RWPE1 (cell line): Measurements from ENCODE around the gene SLC24A4.

Experiments
- CTCF ChIA-PET: fragments of 350-600 bp; sonication (Branson Sonifier 250); formaldehyde crosslinking; extraction: SDS; loops from one replicate; lab custom pipeline; 2021; lab: Yijun Ruan, JAX
- POLR2A ChIA-PET: fragments of 400-600 bp; formaldehyde crosslinking; extraction: SDS; loops from one replicate; lab custom pipeline; 2020; ENCODE audit warnings: antibody characterized with exemption; ENCODE audit not compliant: low non-redundant PET; lab: Yijun Ruan, JAX
- DNase-seq: peaks from one replicate; pipeline ENCODE4 v3.0.0; 2012; ENCODE audit warnings: low spot score
- H3K27ac ChIP-seq: fragments of 450-650 bp; 2 replicates; pipeline ENCODE4 v1.5.1; 2017
- TF ChIP-seq, protein P1 (sequence below): fragments of 450-650 bp; conservative IDR thresholded peaks from 2 replicates; pipeline ENCODE4 v1.5.1; 2017; ENCODE audit warnings: low read depth, mild to moderate bottlenecking

Gene SLC24A4

GRCh38 chr14:92310776-92311375 lies 12.1 kb upstream of the SLC24A4 start:
- TF ChIP-seq, protein P1, sequence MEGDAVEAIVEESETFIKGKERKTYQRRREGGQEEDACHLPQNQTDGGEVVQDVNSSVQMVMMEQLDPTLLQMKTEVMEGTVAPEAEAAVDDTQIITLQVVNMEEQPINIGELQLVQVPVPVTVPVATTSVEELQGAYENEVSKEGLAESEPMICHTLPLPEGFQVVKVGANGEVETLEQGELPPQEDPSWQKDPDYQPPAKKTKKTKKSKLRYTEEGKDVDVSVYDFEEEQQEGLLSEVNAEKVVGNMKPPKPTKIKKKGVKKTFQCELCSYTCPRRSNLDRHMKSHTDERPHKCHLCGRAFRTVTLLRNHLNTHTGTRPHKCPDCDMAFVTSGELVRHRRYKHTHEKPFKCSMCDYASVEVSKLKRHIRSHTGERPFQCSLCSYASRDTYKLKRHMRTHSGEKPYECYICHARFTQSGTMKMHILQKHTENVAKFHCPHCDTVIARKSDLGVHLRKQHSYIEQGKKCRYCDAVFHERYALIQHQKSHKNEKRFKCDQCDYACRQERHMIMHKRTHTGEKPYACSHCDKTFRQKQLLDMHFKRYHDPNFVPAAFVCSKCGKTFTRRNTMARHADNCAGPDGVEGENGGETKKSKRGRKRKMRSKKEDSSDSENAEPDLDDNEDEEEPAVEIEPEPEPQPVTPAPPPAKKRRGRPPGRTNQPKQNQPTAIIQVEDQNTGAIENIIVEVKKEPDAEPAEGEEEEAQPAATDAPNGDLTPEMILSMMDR, result no peak
- POLR2A ChIA-PET, result no interaction called here
- no peak overlapping the region for H3K27ac ChIP-seq
- DNase-seq, result no peak
- CTCF ChIA-PET, result no interaction called here

- ChIA-PET CTCF (interaction anchor here (1.2 kb wide), 1 partner anchor 9 kb away, joined by 3 read pairs; the partner anchor contains the start of gene SLC24A4), POLR2A (no interaction called here)
- no peak overlapping the region for H3K27ac ChIP-seq
- TF ChIP-seq, protein P1, result no peak
- DNase-seq, result no peak
These were observed 8.8 kb upstream of the SLC24A4 start for GRCh38 chr14:92314182-92314581.

- DNase-seq, result no peak
- H3K27ac ChIP-seq, result no peak overlapping the region
- TF ChIP-seq, protein P1, result no peak
- POLR2A ChIA-PET, result no interaction called here
- CTCF ChIA-PET, result no interaction called here
These were observed 7.7 kb upstream of the SLC24A4 start for GRCh38 chr14:92315050-92315805.

GRCh38 chr14:92316176-92316575 lies 6.8 kb upstream of the SLC24A4 start:
- TF ChIP-seq, protein P1, result no peak
- CTCF ChIA-PET, result no interaction called here
- no peak overlapping the region for H3K27ac ChIP-seq
- no peak for DNase-seq
- POLR2A ChIA-PET, result no interaction called here

GRCh38 chr14:92316937-92317336 lies 6.0 kb upstream of the SLC24A4 start:
- H3K27ac ChIP-seq, result no peak overlapping the region
- CTCF ChIA-PET, result no interaction called here

DNA sequence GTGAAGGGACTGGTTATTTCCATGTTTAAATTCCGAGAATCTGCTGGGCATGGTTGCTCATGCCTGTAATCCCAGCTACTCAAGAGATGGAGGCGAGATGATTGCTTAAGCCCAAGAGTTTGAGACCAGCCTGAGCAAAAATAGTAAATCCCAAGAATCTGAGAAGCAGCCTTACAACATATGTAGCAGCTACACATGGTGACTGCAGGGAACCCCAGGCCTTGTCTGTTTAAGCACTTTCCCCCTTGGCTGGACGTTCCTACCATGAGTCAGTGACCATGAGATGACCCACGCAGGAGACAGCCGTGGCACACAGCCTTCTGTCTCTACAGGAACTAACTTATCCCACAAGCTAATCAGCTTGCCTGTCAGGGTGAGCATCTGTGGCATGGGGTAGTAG lies 5.5 kb upstream of the SLC24A4 start:
- CTCF ChIA-PET, result no interaction called here
- no peak for DNase-seq
- no peak overlapping the region for H3K27ac ChIP-seq

More at GRCh38 chr14:92316937-92317336, 6.0 kb upstream of the SLC24A4 start:
- TF ChIP-seq, protein P1, result no peak
- POLR2A ChIA-PET, result no interaction called here
- peak; percentile 55 for DNase-seq

More for the DNA sequence above, 5.5 kb upstream of the SLC24A4 start:
- POLR2A ChIA-PET, result no interaction called here
- TF ChIP-seq, protein P1, result no peak
